GM19035 (cell line): ENCODE results near the gene XAF1.
"Not testable (repeated sequence)": the region's sequence is repeated elsewhere in the genome, so short reads cannot be mapped to it uniquely, and the experiment has no call there.

Experiments
- ATAC-seq: cut with Tn5 transposase; IDR thresholded peaks from one replicate; pipeline ENCODE4 v1.9.1; 2021; ENCODE audit not compliant: unreplicated experiment

The XAF1 gene

GRCh38 chr17:6797718-6798351 lies 42.0 kb downstream of the XAF1 start:
- ATAC-seq = no peak

GRCh38 chr17:6799738-6800137 lies 43.9 kb downstream of the XAF1 start:
- no peak for ATAC-seq

DNA sequence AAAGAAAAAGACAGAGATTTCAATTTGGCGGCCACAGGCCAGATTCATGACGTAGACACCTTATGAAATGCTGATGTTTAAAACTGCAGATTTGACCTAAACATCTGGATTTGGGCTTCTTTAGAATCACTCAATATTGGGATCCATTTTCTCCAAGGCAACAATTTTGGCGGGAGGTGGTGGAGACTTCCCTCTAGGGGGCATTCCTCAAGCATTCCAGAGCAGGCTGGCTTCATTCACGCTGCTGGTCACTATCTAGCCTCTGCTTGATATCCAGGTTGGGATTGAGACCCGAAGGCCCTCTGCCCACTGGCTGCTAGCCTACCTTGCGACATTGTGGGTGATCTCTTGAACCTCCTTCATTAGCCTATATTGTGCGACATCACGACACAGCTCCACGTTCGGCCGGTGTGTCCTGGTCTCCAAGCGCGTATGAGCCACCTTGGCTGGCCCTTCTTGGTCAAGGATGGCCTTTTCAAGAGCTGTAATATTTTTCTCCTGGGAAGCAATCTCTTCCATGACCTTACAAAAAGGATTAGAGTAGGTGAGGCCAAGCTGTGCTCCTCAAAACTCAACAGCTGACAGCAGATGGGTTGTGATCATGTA lies 44.7 kb downstream of the XAF1 start:
- ATAC-seq = no peak

DNA sequence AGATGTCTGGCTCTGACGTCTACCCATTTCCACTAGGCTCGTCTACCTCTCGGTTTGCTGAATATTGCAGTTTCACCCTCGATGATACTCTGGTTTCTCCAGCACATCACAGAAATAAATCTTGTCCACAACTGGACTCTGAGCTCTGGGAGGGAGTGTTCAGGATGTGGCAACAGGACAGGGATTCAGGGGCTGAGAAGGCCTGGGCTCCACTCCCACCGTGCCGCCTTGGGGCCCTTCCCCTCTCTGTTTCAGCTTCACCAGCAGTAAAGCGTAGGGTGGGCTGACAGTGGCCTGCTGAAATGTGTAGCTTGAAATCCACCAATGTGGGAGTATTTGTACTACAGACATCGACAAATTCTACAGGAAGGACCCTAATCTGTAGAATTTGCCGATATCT lies 55.7 kb downstream of the XAF1 start:
- ATAC-seq = no peak

GRCh38 chr17:6812295-6812694 lies 56.4 kb downstream of the XAF1 start:
- ATAC-seq = no peak

GRCh38 chr17:6815775-6816174 lies 59.9 kb downstream of the XAF1 start:
- no peak for ATAC-seq

DNA sequence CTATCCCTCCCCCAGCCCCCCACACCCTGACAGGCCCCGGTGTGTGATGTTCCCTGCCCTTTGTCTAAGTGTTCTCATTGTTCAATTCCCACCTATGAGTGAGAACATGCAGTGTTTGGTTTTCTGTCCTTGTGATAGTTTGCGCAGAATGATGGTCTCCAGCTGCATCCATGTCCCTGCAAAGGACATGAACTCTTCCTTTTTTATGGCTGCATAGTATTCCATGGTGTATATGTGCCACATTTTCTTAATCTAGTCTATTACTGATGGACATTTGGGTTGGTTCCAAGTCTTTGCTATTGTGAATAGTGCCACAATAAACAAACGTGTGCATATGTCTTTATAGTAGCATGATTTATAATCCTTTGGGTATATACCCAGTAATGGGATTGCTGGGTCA lies 60.5 kb downstream of the XAF1 start:
- ATAC-seq = not testable (repeated sequence)

- no peak for ATAC-seq
These were observed 63.1 kb downstream of the XAF1 start for GRCh38 chr17:6818938-6819337.

DNA sequence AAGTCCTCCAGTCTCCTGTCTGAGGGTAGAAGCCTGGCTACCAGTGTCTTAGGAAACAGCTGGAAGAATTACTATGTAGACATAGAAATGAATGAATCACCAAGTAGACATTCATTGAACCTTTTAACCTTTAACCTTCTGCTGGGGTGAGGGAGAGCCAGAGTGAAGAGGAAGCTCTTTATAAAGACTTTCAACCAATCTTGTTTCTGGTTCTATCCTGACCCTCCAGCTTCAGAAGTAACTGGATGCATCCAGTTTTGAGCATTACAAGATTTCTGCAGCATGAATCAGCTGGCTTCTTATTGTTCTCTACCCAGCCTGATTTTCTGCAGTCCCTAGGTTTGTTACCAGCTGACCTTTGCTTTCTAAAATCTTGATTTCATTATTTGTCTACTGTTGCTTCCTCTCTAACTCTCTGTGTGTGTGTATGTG lies 67.2 kb downstream of the XAF1 start:
- no peak for ATAC-seq
